ENCODE results near the gene BMF.

Gene BMF

GRCh38 chr15:40102897-40103858, 5.5 kb downstream of the BMF start:
- no peak for DNase-seq

GRCh38 chr15:40100947-40101905, 7.5 kb downstream of the BMF start:
- DNase-seq, result peak in 1 of 2 donors; percentile 17

- no peak for DNase-seq
Observed at GRCh38 chr15:40100123-40100946, 8.3 kb downstream of the BMF start.

GRCh38 chr15:40098489-40099261, 10.0 kb downstream of the BMF start:
- peak; percentile 74 to 88 for DNase-seq

- DNase-seq, result peak in 1 of 2 donors; percentile 42
Observed at GRCh38 chr15:40097968-40098476, 10.7 kb downstream of the BMF start.

GRCh38 chr15:40097096-40097967, 11.3 kb downstream of the BMF start:
- no peak for DNase-seq

GRCh38 chr15:40096094-40096891, 12.4 kb downstream of the BMF start:
- DNase-seq, result no peak

GRCh38 chr15:40095371-40096093, 13.1 kb downstream of the BMF start:
- no peak for DNase-seq

GRCh38 chr15:40094156-40094555, 14.5 kb downstream of the BMF start:
- no peak for DNase-seq

GRCh38 chr15:40092979-40093869, 15.5 kb downstream of the BMF start:
- DNase-seq, result no peak

GRCh38 chr15:40092256-40092978, 16.3 kb downstream of the BMF start:
- no peak for DNase-seq

- DNase-seq, result no peak
Observed at GRCh38 chr15:40091861-40092255, 16.8 kb downstream of the BMF start.

GRCh38 chr15:40090774-40091455, 17.8 kb downstream of the BMF start:
- DNase-seq, result no peak

GRCh38 chr15:40088929-40089755, 19.5 kb downstream of the BMF start:
- DNase-seq, result no peak
